Spleen (tissue), 11 donors: ENCODE data around the gene RASAL3. TPM values are rescaled to one million over a fixed set of nuclear protein-coding genes. Genes with fewer than 3 reads are reported as not detected.

ENCODE experiments used
- DNase-seq: peaks from one replicate; pipeline ENCODE4 v3.0.0-alpha.2; 2020
- H3K27ac ChIP-seq, 8 donors: fragments of 200-600 bp; sonication (generic) in 7 of 8; 1 replicate in 4 of 8; 2 replicates in 4 of 8; pipeline versions ENCODE4 v1.5.0 to v1.8.0; 2016 to 2021; ENCODE audit warnings: inconsistent platforms in 4 of 8, mild to moderate bottlenecking in 4 of 8, moderate library complexity in 1 of 8
- H3K27me3 ChIP-seq, 7 donors: fragments of 200-600 bp; sonication (generic) in 6 of 7; replicated peaks in 1 of 7; 1 replicate in 4 of 7; 2 replicates in 3 of 7; pipeline versions ENCODE4 v1.5.0 to v1.8.0; 2016 to 2021; ENCODE audit warnings: inconsistent platforms in 3 of 7, mild to moderate bottlenecking in 1 of 7
- H3K36me3 ChIP-seq, 6 donors: fragments of 200-600 bp; sonication (generic) in 5 of 6; 1 replicate in 4 of 6; 2 replicates in 2 of 6; pipeline versions ENCODE4 v1.5.0 to v1.8.0; 2016 to 2021; ENCODE audit warnings: inconsistent platforms in 2 of 6
- H3K4me1 ChIP-seq, 6 donors: fragments of 200-600 bp; sonication (generic) in 5 of 6; 1 replicate in 3 of 6; 2 replicates in 3 of 6; pipeline versions ENCODE4 v1.5.0 to v1.8.0; 2016 to 2021; ENCODE audit warnings: inconsistent platforms in 3 of 6
- H3K4me3 ChIP-seq, 8 donors: fragments of 200-600 bp; sonication (generic) in 7 of 8; 1 replicate in 4 of 8; 2 replicates in 4 of 8; pipeline versions ENCODE4 v1.5.0 to v1.8.0; 2016 to 2021; ENCODE audit warnings: inconsistent platforms in 4 of 8, mild to moderate bottlenecking in 4 of 8, moderate library complexity in 2 of 8
- H3K9me3 ChIP-seq, 8 donors: fragments of 200-600 bp; sonication (generic) in 7 of 8; 1 replicate in 4 of 8; 2 replicates in 4 of 8; pipeline versions ENCODE4 v1.5.0 to v1.8.0; 2016 to 2021; ENCODE audit warnings: inconsistent platforms in 4 of 8
- POLR2A ChIP-seq, 3 donors: fragments of 450-650 bp; IDR thresholded peaks; one replicate each; pipeline ENCODE4 v1.5.1; 2017; ENCODE audit warnings: antibody characterized with exemption in 3 of 3, mild to moderate bottlenecking in 1 of 3
- POLR2AphosphoS5 ChIP-seq, 3 donors: sonication (generic); formaldehyde crosslinking; IDR thresholded peaks; one replicate each; pipeline ENCODE4 v1.5.1; 2017; ENCODE audit warnings: antibody characterized with exemption in 3 of 3
- WGBS, 5 donors: extraction: QIAGEN DNeasy Blood & Tissue Kit in 3 of 5; methylation state at CpG; one replicate each; pipeline versions ENCODE4 v1.1.5 to v1.1.7; 2013 to 2018; 5-methylcytosine and 5-hydroxymethylcytosine counted together
- intact Hi-C: fragments of 100-400 bp; cut with DNase I; formaldehyde crosslinking; loops from one replicate; pipeline ENCODE4 v1.15.0; 2023; ENCODE audit warnings: low total_unique reads
- polyA plus RNA-seq, 3 donors: library from polyadenylated mRNA; stranded (reverse); fragments of 200-250 nt; gene quantifications; one replicate each; pipeline ENCODE4 v1.2.1, GENCODE V29; 2013
- total RNA-seq, 7 donors: library from RNA; depleted of rRNA in 3 of 7; stranded (reverse); fragments of >200 nt in 3 of 7; fragmentation: NEBNext Ultra II Directional in 4 of 7; extraction: Animal tissue kit (Norgen Biotek cat#: 25700) in 4 of 7; gene quantifications; one replicate each; pipeline versions ENCODE4 v1.1.0 to v1.2.1, GENCODE V29; 2016 to 2021
- TF ChIP-seq, protein P1 (sequence below), 11 experiments: fragments of 200-600 bp in 7 of 11; fragments of 450-650 bp in 4 of 11; sonication (generic) in 4 of 11; IDR thresholded peaks in 8 of 11; conservative IDR thresholded peaks in 3 of 11; 1 replicate in 7 of 11; 2 replicates in 4 of 11; pipeline versions ENCODE4 v1.4.0 to v1.8.0; 2016 to 2021; ENCODE audit warnings: antibody characterized with exemption in 11 of 11, inconsistent platforms in 4 of 11, mild to moderate bottlenecking in 1 of 11
- donor health status: healthy with polysubstance abuse.
- donor health status: DM: no; HTN: no; CAD: no; lungs with moderate emphysema.
- donor health status: DM: no; HTN: no; CAD: no.
- donor health status: Bipolar disorder and iron deficiency.
- donor health status: healthy.
- donor health status: DM: no; HTN: no; CAD: no.
- donor health status: DM: yes; HTN: yes; CAD: no.

The RASAL3 gene
- total and polyA plus RNA-seq, 10 donors = 31.7 to 79.1 (median 62.2) TPM

DNA sequence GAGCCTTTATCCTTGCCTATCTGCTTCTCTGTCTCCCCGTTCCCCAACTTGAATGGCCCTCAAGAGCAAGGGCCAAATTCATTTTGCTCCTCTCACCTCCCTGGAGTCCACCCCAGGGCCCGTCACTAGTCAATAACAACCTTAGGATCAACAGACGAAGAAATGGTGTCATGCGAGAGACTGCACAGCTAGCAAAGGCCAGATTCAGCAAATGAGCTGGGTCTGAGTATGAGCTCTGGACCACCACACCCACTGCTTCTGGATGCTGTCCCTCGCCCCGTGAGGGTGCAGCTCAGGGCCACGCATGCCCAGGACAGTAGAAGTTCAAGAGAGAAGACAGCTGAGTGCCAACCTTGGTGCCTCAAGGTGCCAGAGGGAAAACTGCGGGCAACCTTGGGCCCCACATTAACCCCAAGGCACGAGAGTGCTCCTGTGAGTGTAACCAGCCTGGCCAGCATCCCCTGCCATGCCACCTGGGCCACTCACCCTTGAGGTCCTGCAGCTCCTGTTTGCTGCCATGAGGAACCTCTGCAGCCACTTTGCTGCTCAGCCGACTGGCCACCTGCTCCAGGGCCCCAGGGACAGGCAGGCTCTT lies 33.7 kb downstream of the RASAL3 start:
- intact Hi-C loops = no loop called here
- peaks cover 22 to 67% (median 51%) of the 10 kb centered on the region in 6 donors for H3K4me1 ChIP-seq
- H3K36me3 ChIP-seq = peaks cover 5 to 53% (median 33%) of the 10 kb centered on the region in 6 donors
- DNase-seq = no peak
- TF ChIP-seq POLR2AphosphoS5 (IDR thresholded peaks at IDR 0.05) (no peak), POLR2A (IDR thresholded peaks at IDR 0.05) (no peak)
- TF ChIP-seq, protein P1, sequence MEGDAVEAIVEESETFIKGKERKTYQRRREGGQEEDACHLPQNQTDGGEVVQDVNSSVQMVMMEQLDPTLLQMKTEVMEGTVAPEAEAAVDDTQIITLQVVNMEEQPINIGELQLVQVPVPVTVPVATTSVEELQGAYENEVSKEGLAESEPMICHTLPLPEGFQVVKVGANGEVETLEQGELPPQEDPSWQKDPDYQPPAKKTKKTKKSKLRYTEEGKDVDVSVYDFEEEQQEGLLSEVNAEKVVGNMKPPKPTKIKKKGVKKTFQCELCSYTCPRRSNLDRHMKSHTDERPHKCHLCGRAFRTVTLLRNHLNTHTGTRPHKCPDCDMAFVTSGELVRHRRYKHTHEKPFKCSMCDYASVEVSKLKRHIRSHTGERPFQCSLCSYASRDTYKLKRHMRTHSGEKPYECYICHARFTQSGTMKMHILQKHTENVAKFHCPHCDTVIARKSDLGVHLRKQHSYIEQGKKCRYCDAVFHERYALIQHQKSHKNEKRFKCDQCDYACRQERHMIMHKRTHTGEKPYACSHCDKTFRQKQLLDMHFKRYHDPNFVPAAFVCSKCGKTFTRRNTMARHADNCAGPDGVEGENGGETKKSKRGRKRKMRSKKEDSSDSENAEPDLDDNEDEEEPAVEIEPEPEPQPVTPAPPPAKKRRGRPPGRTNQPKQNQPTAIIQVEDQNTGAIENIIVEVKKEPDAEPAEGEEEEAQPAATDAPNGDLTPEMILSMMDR (IDR thresholded peaks at IDR 0.05 in 8 of 11, conservative IDR thresholded peaks at IDR 0.05 in 3 of 11) = no peak
- no peaks in the 10 kb centered on the region for H3K9me3 ChIP-seq
- no peaks in the 10 kb centered on the region for H3K27me3 ChIP-seq
- no peak overlapping the region for H3K27ac ChIP-seq
- 86 to 94% (median 90%) methylated on average over 7 to 10 of the region's 10 CpGs for WGBS, 5 donors
- H3K4me3 ChIP-seq = peak overlapping the region in 5 of 8 donors; percentile 1 to 96 (median 79)

DNA sequence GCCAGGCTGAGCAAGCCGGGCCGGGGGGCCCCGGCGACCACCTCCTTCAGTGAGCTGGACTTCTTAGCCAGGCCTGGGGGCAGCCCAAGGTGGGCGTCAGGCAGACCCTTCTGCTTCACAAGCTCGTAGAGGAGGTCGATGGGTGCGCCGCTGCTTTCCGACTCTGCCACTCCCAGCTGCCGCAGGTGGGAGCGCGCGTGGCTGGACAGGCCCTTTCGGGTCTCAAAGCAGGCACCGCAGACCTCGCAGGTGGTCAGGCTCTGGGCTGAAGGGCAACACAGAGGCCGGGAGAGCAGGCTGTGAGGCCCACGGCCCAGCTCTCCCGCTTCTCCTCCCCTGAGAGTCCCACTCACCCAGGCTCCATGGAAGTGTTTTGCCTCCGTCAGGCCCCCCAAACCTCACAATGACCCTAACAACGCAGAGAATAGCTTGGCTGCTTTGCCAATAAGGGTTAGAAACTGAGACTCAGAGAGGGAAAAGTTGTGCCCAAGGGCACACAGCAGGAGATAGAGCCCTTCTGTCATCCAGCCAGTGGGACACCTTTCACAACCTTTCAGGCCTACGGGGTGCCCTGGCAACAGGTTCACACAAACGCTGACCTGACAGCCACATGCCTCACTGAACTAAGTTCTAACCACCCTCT lies 34.4 kb downstream of the RASAL3 start:
- Histone ChIP-seq H3K4me3 (no peak overlapping the region), H3K9me3 (no peaks in the 10 kb centered on the region), H3K4me1 (peaks cover 22 to 67% (median 51%) of the 10 kb centered on the region in 6 donors), H3K27ac (no peak overlapping the region), H3K36me3 (peaks cover 5 to 59% (median 39%) of the 10 kb centered on the region in 6 donors), H3K27me3 (no peaks in the 10 kb centered on the region)
- intact Hi-C loops = no loop called here
- 83 to 94% (median 93%) methylated on average over 2 to 24 of the region's 24 CpGs for WGBS, 5 donors
- TF ChIP-seq POLR2AphosphoS5 (IDR thresholded peaks at IDR 0.05) (no peak), POLR2A (IDR thresholded peaks at IDR 0.05) (no peak)
- TF ChIP-seq, protein P1 (IDR thresholded peaks at IDR 0.05 in 8 of 11, conservative IDR thresholded peaks at IDR 0.05 in 3 of 11) = no peak
- peak; percentile 63 for DNase-seq

- peaks cover 22 to 67% (median 51%) of the 10 kb centered on the region in 6 donors for H3K4me1 ChIP-seq
- H3K27me3 ChIP-seq = no peaks in the 10 kb centered on the region
- H3K4me3 ChIP-seq = no peak overlapping the region
- H3K36me3 ChIP-seq = peaks cover 5 to 67% (median 47%) of the 10 kb centered on the region in 6 donors
- 84 to 94% (median 90%) methylated on average over 13 to 22 of the region's 22 CpGs for WGBS, 5 donors
- intact Hi-C loops = no loop called here
- H3K27ac ChIP-seq = peak overlapping the region in 3 of 8 donors; percentile 8 to 48 (median 34)
- DNase-seq = peak; percentile 54
- TF ChIP-seq, protein P1 (IDR thresholded peaks at IDR 0.05 in 8 of 11, conservative IDR thresholded peaks at IDR 0.05 in 3 of 11) = no peak
- TF ChIP-seq POLR2AphosphoS5 (IDR thresholded peaks at IDR 0.05) = no peak
- no peak for TF ChIP-seq POLR2A (IDR thresholded peaks at IDR 0.05)
- H3K9me3 ChIP-seq = no peaks in the 10 kb centered on the region
Observed at GRCh38 chr19:15428956-15429824, 35.2 kb downstream of the RASAL3 start.
